ENCODE results near the gene HLA-E. TPM values are rescaled to one million over a fixed set of nuclear protein-coding genes. Genes with fewer than 3 reads are reported as not detected.

HLA-E gene
- total RNA-seq, 1 donor from 2014 or later: 896 TPM

DNA sequence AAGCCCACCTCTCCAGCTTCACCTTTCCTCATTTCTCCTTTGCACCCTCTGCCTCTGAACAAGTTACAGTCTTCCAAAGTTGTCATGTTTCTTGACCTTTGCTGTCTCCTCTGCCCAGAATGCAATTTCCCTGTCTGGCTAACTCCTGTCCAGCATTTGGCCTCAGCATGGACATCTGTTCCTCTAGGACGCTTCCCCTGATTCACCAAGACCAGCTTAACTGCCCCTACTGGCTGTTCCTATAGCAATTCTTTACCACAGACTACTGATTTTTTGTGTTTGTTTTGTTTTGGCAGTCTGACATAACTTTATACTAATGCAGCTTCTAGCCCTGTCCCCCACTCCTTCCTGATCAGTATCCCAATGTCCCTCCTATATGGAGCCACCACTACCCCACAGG is 53.6 kb downstream of the HLA-E start:
- Histone ChIP-seq H3K27ac (no peak overlapping the region), H3K27me3 (no peaks in the 10 kb centered on the region), H3K4me1 (no peaks in the 10 kb centered on the region), H3K4me3 (no peak overlapping the region), H3K36me3 (peaks cover 23% of the 10 kb centered on the region in 2 donors), H3K9me3 (no peaks in the 10 kb centered on the region)
- no peak for TF ChIP-seq CTCF (IDR thresholded peaks at IDR 0.05)
- intact Hi-C loops (cut with DNase I): loop anchor here (5.0 kb wide), 2 partner anchors 54 to 544 kb away; no protein-coding TSS in a partner anchor
- peak in 1 of 2 donors; percentile 45 for DNase-seq (ENCODE audit: low spot score in 2 of 2)

Other genes starting within 250 kb of the HLA-E start
- 2.8 TPM for gene TRIM39, start 162.6 kb upstream of the HLA-E start, total RNA-seq
- 262 TPM for gene RPP21, start 144.4 kb upstream of the HLA-E start, total RNA-seq
- 33.0 TPM for gene GNL1, start 67.0 kb downstream of the HLA-E start, total RNA-seq
- gene PRR3, start 67.8 kb downstream of the HLA-E start, total RNA-seq: 25.0 TPM
- gene ABCF1, start 81.9 kb downstream of the HLA-E start, total RNA-seq: 36.6 TPM
- gene PPP1R10, start 127.7 kb downstream of the HLA-E start, total RNA-seq: 52.6 TPM
- gene MRPS18B, start 128.3 kb downstream of the HLA-E start, total RNA-seq: 33.0 TPM
- 13.7 TPM for gene ATAT1, start 137.4 kb downstream of the HLA-E start, total RNA-seq
- 6.2 TPM for gene C6orf136, start 157.6 kb downstream of the HLA-E start, total RNA-seq
- 39.2 TPM for gene DHX16, start 183.5 kb downstream of the HLA-E start, total RNA-seq
- gene PPP1R18, start 197.1 kb downstream of the HLA-E start, total RNA-seq: 83.3 TPM
- 25.1 TPM for gene NRM, start 201.5 kb downstream of the HLA-E start, total RNA-seq
- gene MDC1, start 227.8 kb downstream of the HLA-E start, total RNA-seq: 27.1 TPM
- 537 TPM for gene TUBB, start 230.8 kb downstream of the HLA-E start, total RNA-seq

Data from ascending aorta (tissue), 2 donors.